ENCODE results near the gene CRY1.

- no peak for TF ChIP-seq POLR2A (IDR thresholded peaks at IDR 0.05)
- TF ChIP-seq CTCF (IDR thresholded peaks at IDR 0.05) = no peak
Observed at GRCh38 chr12:107090711-107091110, 2.6 kb downstream of the CRY1 start.
